ENCODE data around the gene FBXO11.
A peak's percentile ranks its signal among the peaks of the same experiment; 100 is the strongest.

The FBXO11 gene

GRCh38 chr2:47783486-47784351, 122.6 kb downstream of the FBXO11 start:
- no peak for DNase-seq

GRCh38 chr2:47782671-47783485, 123.4 kb downstream of the FBXO11 start, which contains the start of gene MSH6:
Gene MSH6, plus strand, starts transcription at chr2:47783145. Its CDS starts 89 bp downstream, at chr2:47783234.
- DNase-seq, result peak; percentile 76

GRCh38 chr2:47782381-47782670, 124.0 kb downstream of the FBXO11 start:
- DNase-seq, result no peak

DNA sequence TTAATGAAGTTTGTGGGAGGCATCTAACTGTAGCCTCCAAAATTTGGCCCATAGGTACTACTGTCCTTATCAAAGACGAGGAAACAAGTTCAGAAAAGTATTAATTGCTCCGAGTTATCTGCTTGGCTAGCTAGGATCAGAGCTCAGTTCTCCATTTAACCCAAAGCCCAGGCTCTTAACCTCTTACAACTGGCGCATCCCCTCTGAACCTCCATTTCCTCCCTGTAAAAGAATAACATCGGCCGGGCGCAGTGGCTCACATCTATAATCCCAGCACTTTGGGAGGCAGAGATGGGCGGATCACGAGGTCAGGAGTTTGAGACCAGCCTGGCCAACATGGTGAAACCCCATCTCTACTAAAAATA, 126.9 kb downstream of the FBXO11 start:
- DNase-seq, result no peak

- no peak for DNase-seq
Observed at GRCh38 chr2:47778698-47779425, 127.4 kb downstream of the FBXO11 start.

DNA sequence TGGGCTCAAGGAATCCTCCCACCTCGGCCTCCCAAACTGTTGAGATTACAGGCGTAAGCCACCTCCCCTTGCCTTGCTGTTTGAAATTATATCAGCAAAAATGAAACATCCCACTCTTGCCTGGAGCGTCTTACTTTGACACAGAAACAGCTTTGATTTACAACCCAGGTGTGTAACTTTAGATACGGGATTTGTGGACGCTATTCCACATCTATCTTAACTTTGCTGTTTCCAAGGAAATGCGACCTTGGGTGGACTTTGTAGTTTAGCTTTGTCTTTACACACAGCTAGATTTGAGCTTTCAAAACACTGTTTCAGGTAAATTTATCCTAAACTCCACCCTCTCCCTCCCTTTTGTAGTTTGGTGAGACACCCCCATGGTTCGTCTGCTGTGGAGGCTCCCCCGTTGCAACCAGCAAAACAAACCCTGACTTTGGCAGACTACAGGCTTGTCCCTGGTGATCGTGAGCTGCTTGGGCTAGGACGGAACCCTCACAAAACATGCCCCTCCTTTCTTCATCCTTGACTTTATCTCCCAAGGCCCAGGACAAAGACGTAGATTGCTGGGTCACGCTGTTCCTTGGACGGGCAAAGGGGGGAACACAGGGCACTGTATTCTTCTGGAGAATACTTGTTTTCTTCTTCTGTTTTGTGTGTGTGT, 128.9 kb downstream of the FBXO11 start:
- no peak for DNase-seq

DNA sequence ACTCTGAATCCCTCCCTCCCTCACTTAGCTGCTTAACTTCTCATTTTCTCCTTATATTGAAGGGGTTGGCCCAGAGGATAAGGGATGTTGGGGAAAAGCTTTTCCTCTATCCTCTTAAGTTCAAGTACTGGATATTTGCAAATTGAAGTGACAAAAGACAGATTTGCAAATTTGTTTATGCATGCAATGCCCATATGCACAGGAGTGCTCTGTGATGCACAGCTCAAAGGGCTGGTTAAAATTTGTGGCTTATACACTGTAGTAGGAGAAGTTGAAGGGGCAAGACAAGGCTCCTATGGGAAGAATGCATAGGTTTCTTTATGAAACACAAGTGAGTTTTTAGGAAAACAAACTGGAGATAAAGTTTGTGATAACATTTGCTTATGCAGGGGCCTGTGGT, 131.7 kb downstream of the FBXO11 start:
- DNase-seq, result no peak

DNA sequence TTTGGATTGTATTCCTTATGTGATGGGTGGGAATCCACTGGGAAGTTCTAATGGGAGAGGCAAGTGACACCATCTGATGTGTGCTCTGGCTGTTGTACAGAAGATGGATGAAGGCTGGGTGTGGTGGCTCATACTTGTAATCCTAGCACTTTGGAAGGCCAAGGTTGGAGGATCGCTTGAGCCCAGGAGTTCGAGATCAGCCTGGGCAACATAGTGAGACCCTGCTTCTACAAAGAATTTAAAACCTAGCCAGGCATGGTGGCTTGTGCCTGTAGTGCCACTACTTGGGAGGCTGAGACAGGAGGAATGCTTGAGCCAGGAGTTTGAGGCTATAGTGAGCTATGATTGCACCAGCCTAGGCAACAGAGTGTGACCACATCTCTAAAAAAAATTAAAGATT, 134.0 kb downstream of the FBXO11 start:
- no peak for DNase-seq

- no peak for DNase-seq
Observed at GRCh38 chr2:47771211-47771610, 135.1 kb downstream of the FBXO11 start.

- no peak for DNase-seq
Observed at GRCh38 chr2:47769318-47769717, 137.0 kb downstream of the FBXO11 start.

GRCh38 chr2:47767880-47768609, 138.3 kb downstream of the FBXO11 start:
- DNase-seq, result no peak

GRCh38 chr2:47767497-47767844, 138.8 kb downstream of the FBXO11 start:
- DNase-seq, result no peak

DNA sequence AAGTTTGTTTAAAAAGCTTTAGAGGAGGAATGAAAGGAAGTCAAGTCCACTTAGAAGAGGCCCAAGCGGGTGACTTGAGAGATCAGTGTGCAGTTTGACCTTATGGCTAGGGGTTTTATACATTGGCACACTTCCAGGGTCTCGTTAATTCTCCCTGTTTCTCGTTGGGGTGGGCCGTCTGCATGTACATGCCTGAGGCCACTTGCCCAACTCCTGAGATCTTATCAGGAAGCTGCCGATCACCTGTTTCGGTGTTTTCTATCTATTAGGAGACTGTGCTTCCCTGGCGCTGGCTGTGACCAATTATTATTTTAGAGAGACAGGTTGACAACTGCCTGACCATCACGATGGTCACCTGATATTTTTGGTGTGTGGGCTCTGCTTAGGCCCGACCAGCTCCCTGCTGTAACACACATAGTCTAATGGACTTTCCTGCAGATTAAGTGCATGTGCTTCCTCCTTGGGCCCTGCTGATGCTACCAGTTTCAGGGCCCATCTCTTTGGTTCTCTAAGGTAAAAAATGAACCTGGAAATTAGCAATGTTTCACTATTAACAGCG, 154.4 kb downstream of the FBXO11 start:
- DNase-seq, result no peak

GRCh38 chr2:47747878-47748277, 158.4 kb downstream of the FBXO11 start:
- DNase-seq, result no peak

DNA sequence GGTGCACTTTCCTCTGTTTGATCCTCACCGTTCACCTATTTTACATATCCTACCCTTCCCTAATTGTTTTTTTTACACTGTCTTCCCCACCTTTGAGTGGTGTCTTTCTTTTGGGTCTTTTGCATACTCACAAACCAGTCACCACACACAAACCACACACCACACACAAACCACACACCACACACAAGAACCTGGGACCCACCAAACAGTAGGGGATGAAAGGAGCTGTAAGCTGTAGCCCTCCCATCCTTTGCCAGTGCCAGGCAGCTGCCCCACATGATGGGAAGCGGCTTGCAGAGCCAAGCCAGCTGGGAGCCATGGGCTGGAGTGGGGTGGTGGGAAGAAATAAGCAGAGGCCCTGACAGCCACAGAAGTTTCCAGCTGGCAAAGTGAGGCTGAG, 162.2 kb downstream of the FBXO11 start:
- no peak for DNase-seq

GRCh38 chr2:47741637-47742036, 164.7 kb downstream of the FBXO11 start:
- DNase-seq, result no peak

DNA sequence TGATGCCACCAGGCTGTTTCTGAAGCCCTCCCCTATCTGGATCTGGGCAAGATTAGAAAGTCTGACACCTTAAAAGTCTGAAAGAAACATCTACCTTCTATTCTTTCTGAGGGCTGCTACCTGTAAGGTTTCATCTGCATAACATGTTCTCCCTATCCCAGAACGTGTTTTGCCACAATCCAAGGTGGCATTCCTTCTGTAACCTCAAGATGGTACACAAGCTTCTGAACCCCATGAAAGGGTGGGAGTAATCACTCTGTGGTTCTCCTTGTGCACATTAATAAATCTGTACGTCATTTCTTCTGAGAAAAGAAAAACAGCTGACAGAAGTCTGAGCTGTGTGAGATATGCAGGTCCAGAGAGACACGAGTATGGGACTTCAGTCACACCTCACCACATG, 165.2 kb downstream of the FBXO11 start:
- DNase-seq, result no peak

Measured in NCI-H2107 (cell line).